Vagina (tissue), 2 donors: ENCODE results near the gene TCF7L1.

Source experiments
- CTCF ChIP-seq, 3 experiments: fragments of 450-650 bp in 2 of 3; fragments of 200-600 bp in 1 of 3; sonication (generic) in 1 of 3; IDR thresholded peaks; one replicate each; pipeline ENCODE4 v1.5.1; 2017 to 2019; ENCODE audit warnings: antibody characterized with exemption in 3 of 3, mild to moderate bottlenecking in 2 of 3, moderate library complexity in 2 of 3
- POLR2A ChIP-seq, 2 donors: fragments of 450-650 bp; IDR thresholded peaks; one replicate each; pipeline ENCODE4 v1.6.1; 2017; ENCODE audit warnings: antibody characterized with exemption in 2 of 2, mild to moderate bottlenecking in 2 of 2, moderate library complexity in 2 of 2
- POLR2AphosphoS5 ChIP-seq, 2 donors: sonication (generic); formaldehyde crosslinking; IDR thresholded peaks; one replicate each; pipeline ENCODE4 v1.9.0; 2017; ENCODE audit warnings: antibody characterized with exemption in 2 of 2, mild to moderate bottlenecking in 2 of 2, low read depth in 1 of 2; ENCODE audit not compliant: insufficient read depth in 1 of 2

GRCh38 chr2:85273738-85274731, 140.8 kb downstream of the TCF7L1 start:
- TF ChIP-seq CTCF (IDR thresholded peaks at IDR 0.05), result no peak
- peak in 1 of 2 donors; percentile 62 for TF ChIP-seq POLR2AphosphoS5 (IDR thresholded peaks at IDR 0.05; ENCODE audit: insufficient read depth in 1 of 2, low read depth in 1 of 2)
- no peak for TF ChIP-seq POLR2A (IDR thresholded peaks at IDR 0.05)
